Measurements from ENCODE around the gene PBX1.
"Not testable (repeated sequence)": the region's sequence is repeated elsewhere in the genome, so short reads cannot be mapped to it uniquely, and the experiment has no call there.

Gene PBX1

DNA sequence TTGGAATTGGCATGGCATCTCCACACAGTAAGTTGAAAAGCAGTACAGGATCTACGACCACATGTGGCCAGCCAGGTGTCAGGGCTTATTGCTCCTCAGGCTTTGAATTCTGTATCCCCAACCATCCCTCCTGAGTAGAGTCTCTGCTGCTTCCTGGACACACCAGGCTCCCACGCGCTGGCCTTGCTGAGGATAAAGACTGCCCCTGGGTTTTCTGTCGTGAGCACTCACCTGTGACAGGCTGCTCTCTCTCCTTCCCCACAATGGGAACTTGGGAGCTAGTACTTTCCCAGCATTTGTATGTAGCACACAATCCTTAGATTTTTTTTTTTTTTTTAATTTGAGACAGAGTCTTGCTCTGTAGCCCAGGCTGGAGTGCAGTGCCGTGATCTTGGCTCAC, 33.6 kb downstream of the PBX1 start:
- no peak for DNase-seq

DNA sequence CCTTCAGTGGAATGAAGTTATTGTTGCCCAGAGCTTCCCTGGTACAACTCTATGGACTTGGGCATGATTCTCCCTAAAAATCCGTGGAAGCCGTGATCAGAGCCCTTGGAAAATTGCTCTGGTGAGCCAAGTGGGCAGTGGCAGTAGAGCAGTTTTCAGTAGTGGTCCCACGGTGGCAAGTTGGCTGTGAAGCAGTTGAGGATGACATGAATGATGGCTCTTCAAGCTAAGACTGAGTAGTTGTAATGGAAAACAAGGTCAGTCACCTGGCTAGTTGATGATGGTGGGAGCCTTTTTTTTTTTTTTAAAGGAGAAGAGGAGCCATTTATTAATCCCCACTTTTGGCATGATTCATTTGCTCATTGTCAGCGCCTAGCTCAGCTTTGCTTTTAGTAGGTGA, 36.2 kb downstream of the PBX1 start:
- DNase-seq: no peak

DNA sequence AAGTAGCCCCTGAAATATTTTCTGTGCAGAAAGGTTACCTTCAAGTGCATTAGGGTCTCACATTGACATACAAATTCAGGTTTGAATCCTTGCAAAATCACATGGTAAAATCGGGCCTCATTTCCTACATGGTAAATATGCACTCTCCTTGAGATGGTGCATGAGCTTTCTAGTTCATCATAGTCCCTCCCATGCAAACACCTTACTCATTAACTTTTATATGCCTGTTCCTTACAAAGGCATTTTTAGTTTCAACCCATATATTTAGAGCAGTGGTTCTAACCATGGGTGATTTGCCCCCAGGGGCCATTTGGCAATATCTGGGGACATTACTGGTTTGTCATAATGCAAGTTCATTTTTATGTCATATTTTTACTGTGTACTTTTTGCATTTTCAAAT, 37.2 kb downstream of the PBX1 start:
- DNase-seq: no peak

DNA sequence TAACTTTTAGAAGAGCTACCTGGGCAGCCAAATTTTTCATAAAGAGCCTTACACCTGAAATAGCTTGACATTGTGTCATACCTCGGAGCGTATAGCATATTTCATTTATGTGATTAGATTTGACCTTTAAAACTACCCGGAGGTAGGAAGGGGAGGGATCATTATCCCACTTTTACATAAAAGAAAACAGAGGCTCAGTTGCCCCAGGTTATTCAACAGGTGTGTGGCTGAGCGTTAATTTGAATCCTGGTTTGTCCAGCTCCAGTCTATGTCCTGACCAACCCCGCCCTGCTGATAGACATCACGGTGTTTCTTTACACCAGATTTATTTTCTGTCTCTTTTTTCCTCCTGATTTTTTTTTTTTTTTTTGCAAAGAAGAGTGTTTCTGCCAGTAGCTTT, 39.7 kb downstream of the PBX1 start:
- no peak for DNase-seq

DNA sequence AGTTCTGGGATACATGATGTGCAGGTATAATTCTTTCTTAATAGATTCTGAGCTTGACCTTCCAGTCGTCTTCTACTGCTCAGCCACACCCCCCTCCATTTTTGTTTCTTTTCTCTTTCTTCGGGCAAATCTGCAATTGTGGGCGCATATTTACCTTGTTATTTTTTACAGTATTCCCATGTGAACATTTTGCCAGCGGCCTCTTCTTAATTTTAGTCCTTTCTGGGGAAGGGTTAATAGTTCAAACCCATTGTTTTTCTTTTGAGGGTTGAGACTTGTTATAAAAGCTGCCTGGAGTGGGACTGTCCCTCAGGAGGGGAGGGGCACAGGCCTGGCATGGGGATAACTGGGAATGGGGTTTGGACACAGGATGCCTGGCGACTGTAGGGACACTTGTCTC, 40.3 kb downstream of the PBX1 start:
- DNase-seq: no peak

DNA sequence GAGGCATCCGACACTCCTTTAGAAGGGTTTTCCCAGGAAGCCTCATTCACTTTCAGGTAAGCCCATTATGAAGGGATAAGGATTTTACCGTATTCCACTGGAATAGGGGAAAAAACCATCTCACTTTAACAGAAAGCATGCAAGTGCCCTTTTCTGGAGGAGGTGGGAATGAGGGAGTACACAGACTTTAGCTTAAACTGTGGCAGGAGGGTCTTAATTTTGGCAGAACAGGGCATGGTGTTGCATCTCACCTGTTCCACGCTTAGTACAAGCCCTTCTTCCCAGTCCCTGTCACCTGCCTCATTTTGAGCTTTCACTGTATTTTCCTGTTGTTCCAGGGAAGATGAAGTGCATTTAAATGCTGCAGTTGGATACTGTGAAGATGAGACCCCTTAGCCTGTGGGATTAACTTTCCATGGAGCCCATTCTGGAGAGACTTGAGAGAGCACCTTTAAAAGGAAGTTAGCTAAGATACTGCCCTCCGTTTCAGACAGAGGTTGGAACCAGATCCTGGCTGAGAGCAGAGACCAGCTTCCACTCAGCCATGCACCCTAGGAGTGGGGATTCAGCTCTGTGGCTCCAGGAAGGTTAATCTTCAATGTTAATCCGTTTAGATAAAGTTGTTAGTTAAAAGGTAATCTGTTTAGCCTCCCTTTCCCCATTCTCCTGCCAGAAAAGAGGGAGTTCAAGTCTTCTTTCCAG, 42.6 kb downstream of the PBX1 start:
- DNase-seq: no peak

DNA sequence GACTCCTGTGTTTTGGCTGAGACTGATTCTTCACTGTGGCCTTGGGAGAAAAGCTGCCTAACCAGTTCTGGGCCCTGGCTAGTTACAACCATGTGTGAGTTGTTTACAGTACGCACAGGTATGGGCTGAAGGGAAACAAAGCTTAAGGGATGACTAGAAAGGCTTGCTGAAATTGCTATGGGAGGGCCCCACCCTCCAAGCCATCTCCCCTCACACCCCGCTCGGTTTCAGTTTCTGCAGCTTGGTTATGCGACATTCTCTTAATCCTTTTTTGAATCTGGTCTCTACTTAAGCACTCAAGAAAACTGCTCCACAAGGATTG, 43.1 kb downstream of the PBX1 start:
- no peak for DNase-seq

DNA sequence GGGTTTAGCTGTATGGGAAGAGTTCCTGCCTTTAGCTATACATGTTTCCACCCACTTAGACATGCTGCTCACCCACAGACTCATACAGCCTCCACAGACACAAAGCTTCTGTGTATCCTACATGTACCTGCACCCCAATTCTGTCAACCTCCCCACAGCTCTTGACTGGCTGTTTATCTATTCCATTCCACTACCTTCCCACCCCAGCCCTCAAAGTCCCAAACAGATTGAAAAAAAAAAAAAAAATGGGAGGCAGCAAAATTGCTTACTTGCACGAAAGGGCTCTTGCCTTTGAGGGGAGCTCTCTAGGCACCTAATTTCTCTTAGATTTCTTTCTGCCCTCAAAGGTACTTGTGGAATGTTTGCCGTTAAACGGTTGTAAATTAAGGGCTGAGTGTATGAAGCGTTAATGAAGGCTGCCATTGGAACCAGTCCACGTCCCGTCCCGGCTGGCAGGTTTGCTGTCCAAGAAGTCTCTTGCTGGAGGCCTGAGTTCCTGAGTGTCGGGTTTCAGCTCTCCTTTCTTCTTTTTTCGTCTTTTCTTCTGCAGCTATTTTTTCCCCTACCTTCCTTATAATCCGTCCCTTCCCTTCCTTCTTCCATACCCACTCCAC, 43.6 kb downstream of the PBX1 start:
- DNase-seq: no peak

DNA sequence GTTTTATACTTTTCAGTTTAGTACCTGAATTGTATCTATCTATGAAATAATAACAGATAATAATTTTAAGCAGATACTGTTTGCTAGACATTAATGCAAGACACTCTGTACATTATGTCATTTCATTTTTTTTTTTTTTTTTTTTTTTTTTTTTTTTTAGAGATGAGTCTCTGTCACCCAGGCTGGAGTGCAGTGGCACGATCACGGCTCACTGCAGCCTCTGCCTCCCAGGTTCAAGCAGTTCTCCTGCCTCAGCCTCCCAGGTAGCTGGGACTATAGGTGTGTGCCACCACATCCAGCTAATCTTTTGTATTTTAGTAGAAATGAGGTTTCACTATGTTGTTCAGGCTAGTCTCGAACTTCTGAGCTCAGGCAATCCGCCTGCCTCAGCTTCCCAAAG, 44.8 kb downstream of the PBX1 start:
- DNase-seq: not testable (repeated sequence)

DNA sequence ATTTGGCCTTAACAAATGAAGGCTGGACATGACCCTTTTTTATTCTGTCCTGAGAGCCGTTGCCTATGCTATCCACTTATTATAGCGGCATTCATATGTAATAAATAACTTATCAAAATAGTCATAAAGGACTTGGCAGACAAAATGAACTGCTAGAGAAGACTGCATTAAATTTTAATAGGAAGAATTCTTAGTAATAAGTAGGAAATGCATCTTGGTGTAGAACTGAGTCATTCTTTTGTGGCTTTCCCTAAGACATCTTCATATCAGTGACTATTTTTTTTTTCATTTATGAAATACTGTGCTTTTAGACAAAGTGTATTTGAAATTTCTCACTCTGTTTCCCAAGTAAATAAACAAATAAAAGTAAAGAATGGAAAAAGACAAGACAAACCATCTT, 45.6 kb downstream of the PBX1 start:
- DNase-seq: no peak

DNA sequence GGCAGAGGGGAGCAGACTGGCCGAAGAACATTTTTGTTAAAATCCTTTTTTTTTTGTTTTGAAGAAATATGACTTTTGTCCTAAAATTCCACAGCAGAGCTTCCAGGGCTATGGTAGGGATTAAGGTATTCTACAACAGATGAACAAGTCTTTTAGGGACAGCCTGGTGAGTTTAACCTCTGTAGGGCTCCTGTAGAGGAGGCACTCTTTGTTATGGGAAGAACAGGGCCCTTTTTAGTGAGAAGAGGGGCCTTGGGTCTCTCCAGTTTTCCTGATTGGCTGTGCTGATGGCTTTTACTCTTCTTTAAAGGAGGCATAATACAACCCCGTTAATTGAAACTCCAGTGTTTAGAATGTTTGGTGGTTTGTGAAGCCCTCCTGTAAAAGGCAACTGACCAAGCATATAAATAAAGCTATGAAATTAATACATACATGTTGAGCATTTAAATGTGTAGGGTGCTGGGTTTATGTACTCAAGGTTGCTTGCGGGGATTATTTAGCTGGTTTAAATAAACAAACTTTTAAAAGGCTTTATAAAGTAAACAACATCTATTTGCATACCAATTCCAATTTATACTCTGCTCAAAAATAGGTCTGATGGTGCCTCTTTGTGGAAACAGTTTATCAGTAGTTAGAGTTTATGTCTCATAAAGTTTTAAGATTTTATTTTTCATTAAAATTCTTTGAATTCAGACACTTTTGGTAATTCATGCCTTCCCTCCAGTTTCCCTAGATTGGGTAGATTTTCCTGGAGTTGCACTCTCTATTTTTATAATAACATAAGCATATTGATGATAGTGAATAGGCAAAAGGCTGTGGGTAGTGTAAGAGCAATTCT, 46.5 kb downstream of the PBX1 start:
- no peak for DNase-seq

DNA sequence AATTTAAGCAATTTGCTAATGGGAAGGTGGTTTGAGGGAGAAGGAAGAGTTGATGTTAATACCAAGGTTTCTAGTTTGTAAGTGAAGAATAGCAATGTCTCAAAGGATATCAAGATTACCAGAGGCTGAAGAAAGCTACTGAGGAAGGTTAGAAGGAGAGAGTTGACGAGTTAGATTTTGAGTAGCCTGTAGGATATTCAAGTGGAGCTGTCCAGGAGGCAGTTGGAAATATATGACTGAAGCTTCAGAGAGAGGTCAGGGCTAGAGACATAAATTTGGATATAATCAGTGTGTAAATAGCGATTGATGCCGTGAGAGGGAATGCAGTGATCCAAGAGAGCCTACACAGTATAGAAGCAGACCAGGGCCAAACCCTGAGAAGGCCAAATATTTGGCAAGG, 48.4 kb downstream of the PBX1 start:
- DNase-seq: no peak

DNA sequence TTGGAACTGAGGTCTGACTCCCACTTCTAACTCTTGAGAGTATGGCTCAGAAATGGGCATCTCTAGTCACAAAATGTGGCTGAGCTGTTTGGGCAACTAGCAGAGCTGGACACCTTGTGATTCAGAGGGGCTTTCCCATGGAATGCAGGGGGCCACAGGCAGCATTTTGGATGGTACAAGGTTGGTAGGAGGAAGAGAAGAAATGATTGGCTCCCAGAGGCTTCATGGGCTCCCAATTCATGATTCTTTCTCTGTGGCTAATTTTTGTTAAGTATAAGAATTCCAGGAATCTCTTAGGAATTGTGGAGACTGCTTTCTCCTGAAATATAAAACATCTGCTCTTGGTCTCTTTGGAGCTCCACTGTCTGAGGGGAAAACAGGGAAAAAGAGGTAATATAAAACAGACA, 49.7 kb downstream of the PBX1 start:
- no peak for DNase-seq

DNA sequence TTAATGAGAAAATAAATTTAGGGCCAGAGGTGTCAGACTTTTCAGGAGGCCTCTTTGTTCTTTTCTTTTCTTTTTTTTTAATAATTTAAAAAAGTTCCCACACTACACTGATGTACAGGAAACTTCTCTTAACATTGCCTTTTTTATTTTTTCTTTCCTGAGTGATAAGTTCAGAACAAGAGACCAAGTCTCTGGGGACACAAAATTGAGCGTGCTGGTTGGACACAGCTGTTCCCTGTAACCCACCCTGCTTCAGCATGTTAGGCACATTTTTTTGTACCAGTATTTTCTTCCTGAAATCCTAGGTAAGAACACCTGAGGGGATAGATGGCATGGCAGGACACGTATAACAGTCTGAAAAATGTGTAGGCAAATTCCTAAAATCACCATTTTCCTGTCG, 50.1 kb downstream of the PBX1 start:
- DNase-seq: no peak

DNA sequence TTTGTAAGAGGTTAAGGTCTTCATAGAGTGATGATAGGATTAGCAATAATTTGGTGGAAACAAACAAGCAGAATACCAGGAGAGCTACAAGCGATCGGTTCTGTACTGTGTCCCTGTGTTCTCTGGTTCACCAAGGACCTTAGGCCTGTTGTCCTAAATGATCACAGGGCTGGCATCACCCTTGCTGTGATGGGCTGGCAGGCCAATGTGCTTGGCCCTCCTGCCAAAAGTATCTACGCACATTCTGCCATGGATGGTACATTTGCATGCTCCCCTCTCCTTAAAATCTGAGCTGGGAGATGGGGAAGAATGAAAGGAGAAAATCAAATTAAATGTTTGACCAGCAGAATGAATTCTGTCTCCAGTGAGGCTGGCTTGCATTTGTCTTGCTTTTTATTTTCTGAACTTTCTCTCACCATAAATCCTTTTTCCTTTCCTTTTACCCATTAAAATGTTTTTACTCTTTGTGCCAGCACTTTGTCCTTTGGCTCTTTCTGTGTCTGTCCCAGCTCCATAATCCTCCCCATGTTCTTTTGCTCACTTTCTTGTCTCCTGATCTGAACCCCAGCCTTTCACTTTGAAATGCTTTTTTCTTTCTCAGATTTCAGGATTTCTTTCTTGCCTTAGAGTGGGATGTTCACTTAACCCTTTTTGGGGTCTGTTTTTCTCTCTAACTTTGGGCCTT, 51.7 kb downstream of the PBX1 start:
- no peak for DNase-seq

DNA sequence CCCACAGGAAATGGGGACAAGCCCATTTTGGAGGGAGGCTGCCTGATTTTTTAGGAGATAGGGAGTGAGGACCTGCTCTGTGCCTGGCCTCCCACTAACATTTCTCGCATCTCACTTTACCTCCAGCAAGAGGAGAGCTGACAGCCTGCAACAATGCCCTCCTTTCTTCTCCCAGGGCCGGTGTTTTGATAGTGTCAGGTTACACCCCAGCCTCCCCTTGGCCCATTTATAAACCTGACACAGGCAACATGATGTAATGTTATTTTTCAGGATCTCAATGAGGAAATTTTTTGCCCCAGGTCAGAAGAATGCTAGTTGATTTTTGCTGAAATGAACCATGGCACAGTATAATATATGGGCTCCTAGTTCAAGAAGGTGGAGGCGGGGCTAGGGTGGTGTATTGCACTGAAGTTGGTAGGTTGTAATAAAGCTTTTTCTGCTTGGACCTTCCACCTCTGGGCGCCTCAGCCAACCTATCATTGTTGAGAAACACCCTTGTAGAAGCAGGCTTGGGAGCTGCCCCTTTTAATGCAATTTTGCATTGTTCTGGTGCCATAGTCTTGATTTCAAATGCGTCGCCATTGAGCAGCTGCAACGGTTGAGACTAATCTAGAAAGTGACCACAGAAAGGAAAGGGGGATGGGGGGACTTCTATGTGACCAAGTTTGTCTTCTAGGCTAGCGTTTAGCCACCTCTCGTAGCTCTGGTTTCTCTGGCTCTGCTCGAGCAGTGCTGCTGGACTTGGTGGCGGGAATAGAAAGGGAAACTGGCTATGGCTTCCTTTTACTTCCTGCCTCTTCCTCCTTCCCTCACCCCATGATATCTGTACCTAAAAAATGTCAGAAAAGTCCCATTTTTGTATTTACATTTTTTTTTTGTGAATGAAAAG, 53.0 kb downstream of the PBX1 start:
- DNase-seq: peak; percentile 47

DNA sequence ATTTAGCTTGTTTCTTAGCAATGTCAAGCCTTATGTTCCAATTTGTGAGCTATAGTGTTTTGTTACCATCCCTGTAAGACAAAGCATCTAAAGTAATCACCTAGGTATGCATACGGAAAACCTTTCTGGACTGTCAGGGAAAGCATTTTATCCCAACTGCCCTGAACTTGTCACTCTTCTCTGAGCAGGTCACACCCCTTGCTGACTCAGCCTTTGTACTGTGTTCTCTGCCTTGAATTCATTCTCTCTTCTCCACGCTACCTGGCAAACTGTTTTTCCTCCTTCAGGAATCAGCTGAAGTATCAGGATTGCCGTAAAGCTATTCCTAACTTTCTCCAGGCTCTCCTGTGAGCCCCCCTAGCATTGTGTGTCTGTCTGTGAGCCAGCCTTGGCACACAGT, 54.2 kb downstream of the PBX1 start:
- peak; percentile 25 for DNase-seq

DNA sequence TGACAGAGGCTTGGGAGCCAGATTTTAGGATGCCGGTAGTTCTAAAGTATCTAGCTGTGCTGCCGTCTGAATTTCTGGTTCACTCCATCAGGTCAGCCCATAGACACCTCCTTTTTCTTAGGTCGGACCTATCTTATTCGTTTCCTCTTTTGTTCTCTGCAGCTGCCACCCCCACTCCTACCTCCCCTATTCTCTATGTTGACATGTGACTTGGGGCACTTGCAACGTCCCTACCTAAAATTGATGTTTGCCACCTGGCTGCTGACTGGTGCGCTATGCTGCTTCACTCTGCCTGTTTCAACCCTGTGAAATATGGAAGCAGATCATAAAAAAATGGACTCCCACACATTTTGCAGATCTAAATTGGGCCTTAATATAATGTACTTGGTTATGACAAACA, 55.3 kb downstream of the PBX1 start:
- DNase-seq: no peak

DNA sequence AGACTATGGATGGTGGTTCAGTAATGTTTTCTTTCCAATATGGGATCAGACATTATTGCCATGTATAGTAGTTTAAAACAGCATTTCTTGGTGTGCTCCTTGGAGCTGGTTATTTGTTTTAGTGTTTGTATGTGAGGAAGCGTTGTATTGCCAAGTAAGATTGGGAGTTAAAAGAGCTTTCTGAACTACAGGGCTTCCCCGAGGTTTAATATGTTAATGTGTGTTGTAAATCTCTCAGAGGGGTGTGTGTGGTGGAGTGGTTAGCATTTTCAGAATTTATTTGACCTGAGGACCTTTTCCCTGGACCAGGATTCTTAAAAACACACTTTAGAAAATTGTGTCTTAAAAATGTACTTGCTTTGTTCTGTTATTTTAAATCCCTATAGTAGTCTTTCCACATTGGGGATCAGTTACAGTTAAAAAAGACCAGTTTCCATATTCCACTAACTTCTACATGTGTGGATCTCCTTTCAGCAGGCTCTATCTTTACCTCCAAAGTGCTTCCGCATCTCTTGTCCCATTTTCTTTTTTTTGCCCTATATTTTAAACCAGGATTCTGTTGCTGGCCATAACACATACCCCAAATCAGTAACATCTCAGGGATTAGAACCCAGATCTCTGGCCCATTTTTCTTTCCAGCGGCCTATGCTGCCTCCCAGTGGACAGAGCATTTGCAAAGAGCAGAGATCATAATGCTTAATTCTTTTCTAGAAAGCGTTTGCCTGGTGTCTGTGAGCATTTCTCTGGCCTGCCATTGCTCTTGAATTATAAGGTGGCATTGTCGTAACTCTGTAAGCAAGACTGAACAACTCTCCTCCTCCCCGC, 58.6 kb downstream of the PBX1 start:
- DNase-seq: peak; percentile 78

DNA sequence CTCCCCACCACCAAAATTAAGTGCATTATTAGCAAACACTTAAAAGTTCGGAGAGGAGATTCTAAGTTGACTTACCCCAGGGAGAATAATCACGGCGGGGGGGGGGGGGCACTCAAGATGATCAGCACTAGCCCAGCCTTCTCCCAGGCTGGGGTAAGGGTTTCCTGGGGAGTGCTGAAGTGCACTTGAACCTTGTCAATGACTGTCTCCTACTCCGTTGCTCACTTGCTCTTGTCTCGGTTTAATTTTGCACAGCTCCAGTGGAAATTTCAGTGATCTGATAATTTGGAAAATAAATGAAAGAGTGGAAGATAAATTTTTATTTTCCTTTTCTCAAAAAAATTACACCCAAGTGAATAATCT, 59.2 kb downstream of the PBX1 start:
- no peak for DNase-seq

DNA sequence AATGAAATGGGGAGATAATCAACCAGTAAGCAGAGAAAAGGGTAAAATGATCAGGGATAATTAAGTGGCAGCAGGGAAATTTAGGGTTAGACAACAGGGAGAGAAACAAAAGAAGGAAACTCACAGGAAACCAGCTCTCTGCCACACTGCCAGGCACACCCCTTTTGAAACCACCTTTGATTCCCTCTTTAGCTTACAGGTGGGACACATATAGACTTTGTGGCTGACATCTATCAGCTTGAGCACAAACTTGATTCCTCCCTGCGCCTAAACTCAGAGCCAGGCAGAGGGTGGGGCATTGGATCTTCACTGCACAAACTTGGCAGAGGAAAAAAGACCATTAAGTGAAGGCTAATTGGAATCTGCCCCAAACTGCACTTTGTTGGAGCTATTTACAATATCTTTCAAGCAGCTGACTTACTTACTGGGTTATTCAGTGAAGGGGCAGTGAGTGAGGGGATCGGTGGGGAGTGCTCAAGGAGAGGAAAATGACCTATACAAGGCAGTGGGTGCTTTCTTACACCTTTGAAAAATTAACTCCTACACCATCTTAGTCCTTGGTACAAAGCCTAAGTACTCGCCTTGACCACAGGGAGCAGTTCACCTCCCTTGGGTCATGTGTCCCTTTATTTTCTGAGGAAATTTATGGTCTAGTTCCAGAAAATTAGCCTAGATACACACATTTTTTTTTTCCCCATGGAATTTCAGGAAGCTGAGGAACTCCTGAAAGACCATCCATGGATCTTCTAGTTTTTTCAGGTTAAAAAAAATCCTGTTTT, 60.2 kb downstream of the PBX1 start:
- DNase-seq: no peak

All from OCI-M1 (cell line).